ENCODE results near the gene NDRG4.

The NDRG4 gene

GRCh38 chr16:58493756-58494431 is 6.0 kb upstream of the NDRG4 start:
- DNase-seq (ENCODE audit: low read depth in 2 of 3, low spot score in 1 of 3): no peak

- DNase-seq (ENCODE audit: low read depth in 2 of 3, low spot score in 1 of 3): peak; percentile 64 to 74 (median 70)
These were observed 4.9 kb upstream of the NDRG4 start for GRCh38 chr16:58494981-58495520.

GRCh38 chr16:58495521-58496331 is 4.2 kb upstream of the NDRG4 start:
- DNase-seq (ENCODE audit: low read depth in 2 of 3, low spot score in 1 of 3): no peak

DNA sequence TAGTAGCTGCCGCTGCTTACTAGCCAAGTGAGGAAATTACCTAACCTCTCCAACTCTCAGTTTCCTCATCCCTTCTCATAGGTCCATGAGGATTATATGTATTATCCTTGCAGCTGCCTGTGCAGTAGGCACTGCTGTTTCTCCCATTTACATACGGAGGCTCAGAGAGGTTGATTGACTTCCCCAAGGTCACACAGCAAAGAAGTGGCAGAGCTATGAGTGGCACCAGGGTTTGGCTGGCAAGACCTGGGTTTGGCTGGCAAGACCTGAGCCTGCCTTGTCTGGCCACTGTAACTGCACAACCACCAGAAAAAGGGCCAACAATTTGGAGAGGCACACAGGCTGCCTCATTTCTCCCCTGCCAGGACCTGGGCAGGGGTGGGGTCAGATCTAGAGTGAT is 2.5 kb upstream of the NDRG4 start:
- DNase-seq (ENCODE audit: low read depth in 2 of 3, low spot score in 1 of 3): no peak

GRCh38 chr16:58497935-58498334 is 2.0 kb upstream of the NDRG4 start:
- no peak for DNase-seq (ENCODE audit: low read depth in 2 of 3, low spot score in 1 of 3)

- no peak for DNase-seq (ENCODE audit: low read depth in 2 of 3, low spot score in 1 of 3)
These were observed 1.4 kb upstream of the NDRG4 start for GRCh38 chr16:58498341-58499091.

DNA sequence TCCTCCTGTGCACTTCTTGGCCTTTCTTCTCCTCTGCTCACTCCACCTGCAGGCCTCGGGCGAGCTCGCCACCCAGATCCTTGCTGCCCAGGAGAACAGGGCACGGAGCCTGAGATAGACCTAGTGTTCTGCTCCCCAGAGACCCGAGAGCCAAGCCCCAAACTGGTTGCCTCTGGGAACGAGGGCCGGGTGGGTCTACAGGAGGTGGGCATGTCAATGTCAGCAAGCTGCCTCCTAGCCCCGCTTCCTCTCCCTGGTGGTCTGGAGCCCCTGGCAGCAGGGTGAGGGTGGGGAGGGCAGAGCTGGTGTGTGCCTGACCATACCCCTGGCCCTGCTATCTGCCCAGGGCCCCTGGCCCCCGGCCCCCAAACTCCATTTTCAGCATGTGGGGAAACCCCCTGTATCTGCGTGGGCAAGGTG is 841 bp upstream of the NDRG4 start:
- no peak for DNase-seq (ENCODE audit: low read depth in 2 of 3, low spot score in 1 of 3)

GRCh38 chr16:58500430-58501241 is 693 bp downstream of the NDRG4 start:
- DNase-seq (ENCODE audit: low read depth in 2 of 3, low spot score in 1 of 3): no peak

GRCh38 chr16:58501242-58502131 is 1.5 kb downstream of the NDRG4 start:
- DNase-seq (ENCODE audit: low read depth in 2 of 3, low spot score in 1 of 3): no peak

DNA sequence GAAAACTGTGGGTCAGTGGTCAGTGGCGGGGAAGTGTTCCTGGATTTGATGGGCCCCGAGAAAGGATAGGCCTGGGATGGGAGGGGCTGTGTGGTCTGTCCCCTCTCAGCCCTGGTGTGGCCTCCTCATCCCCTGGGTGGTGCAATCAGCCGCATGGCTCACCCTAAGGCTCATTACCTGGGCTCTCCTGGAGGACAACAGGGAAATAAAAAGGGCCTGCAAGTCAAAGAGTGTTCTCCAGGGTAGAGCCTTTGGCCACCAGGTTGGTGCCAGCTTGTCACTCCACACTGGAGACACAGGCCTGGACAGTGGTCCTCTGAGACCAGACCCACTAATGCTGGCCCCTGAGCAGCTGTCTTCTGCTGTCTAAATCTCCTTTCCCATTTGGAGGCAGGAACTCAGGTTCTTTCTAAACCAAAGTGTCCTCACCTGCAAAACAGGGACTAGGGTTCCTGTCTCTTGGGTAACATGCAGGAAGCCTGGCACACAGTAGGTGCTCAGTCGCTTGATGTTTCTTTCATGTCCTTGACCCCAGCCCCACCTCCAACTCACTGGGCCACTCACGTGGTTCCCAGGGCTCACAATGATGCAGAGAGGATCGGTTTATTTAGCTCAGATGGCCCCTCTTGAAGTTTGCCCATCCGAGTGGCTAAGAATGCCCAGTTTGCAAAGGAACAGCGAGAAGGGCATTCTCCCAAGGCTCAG is 2.4 kb downstream of the NDRG4 start:
- no peak for DNase-seq (ENCODE audit: low read depth in 2 of 3, low spot score in 1 of 3)

- DNase-seq (ENCODE audit: low read depth in 2 of 3, low spot score in 1 of 3): no peak
These were observed 3.4 kb downstream of the NDRG4 start for GRCh38 chr16:58503166-58503862.

GRCh38 chr16:58503863-58504688 is 4.1 kb downstream of the NDRG4 start:
- DNase-seq (ENCODE audit: low read depth in 2 of 3, low spot score in 1 of 3): no peak

GRCh38 chr16:58506241-58507194 is 6.6 kb downstream of the NDRG4 start:
- no peak for DNase-seq (ENCODE audit: low read depth in 2 of 3, low spot score in 1 of 3)

- no peak for DNase-seq (ENCODE audit: low read depth in 2 of 3, low spot score in 1 of 3)
These were observed 7.4 kb downstream of the NDRG4 start for GRCh38 chr16:58507195-58507962.

- no peak for DNase-seq (ENCODE audit: low read depth in 2 of 3, low spot score in 1 of 3)
These were observed 8.2 kb downstream of the NDRG4 start for GRCh38 chr16:58507963-58508670.
